Skeletal muscle tissue (tissue), 4 donors: ENCODE results near the gene TFR2. TPM values are rescaled to one million over a fixed set of nuclear protein-coding genes. Genes with fewer than 3 reads are reported as not detected.

Experiments
- H3K27ac ChIP-seq: one replicate; pipeline ENCODE4 v1.7.0; 2013; ENCODE audit warnings: mild to moderate bottlenecking, low read depth, low read length, inconsistent platforms
- H3K27me3 ChIP-seq, 3 donors: one replicate each; pipeline ENCODE4 v1.7.0; 2013; ENCODE audit warnings: low read length in 3 of 3; ENCODE audit not compliant: control insufficient read depth in 3 of 3, insufficient read depth in 3 of 3
- H3K36me3 ChIP-seq, 3 donors: one replicate each; pipeline ENCODE4 v1.7.0; 2013; ENCODE audit warnings: low read length in 3 of 3; ENCODE audit not compliant: control insufficient read depth in 3 of 3, insufficient read depth in 3 of 3
- H3K4me1 ChIP-seq, 3 donors: one replicate each; pipeline ENCODE4 v1.7.0; 2013; ENCODE audit warnings: low read length in 3 of 3, mild to moderate bottlenecking in 3 of 3; ENCODE audit not compliant: control insufficient read depth in 3 of 3, insufficient read depth in 3 of 3
- H3K4me3 ChIP-seq, 3 donors: one replicate each; pipeline ENCODE4 v1.7.0; 2013; ENCODE audit warnings: low read length in 3 of 3
- H3K9ac ChIP-seq, 3 donors: one replicate each; pipeline ENCODE4 v1.7.0; 2013; ENCODE audit warnings: low read length in 3 of 3, mild to moderate bottlenecking in 3 of 3, moderate library complexity in 2 of 3, low read depth in 1 of 3
- H3K9me3 ChIP-seq, 3 donors: one replicate each; pipeline ENCODE4 v1.7.0; 2013; ENCODE audit warnings: low read length in 3 of 3; ENCODE audit not compliant: control insufficient read depth in 3 of 3
- total RNA-seq: library from RNA; depleted of rRNA; stranded (reverse); fragments of >200 nt; gene quantifications from one replicate; pipeline ENCODE4 v1.2.3, GENCODE V29; 2014
- donor health status: Osteomylitis.

TFR2 gene
- total RNA-seq, 1 donor from 2014 or later, result 1.0 TPM

DNA sequence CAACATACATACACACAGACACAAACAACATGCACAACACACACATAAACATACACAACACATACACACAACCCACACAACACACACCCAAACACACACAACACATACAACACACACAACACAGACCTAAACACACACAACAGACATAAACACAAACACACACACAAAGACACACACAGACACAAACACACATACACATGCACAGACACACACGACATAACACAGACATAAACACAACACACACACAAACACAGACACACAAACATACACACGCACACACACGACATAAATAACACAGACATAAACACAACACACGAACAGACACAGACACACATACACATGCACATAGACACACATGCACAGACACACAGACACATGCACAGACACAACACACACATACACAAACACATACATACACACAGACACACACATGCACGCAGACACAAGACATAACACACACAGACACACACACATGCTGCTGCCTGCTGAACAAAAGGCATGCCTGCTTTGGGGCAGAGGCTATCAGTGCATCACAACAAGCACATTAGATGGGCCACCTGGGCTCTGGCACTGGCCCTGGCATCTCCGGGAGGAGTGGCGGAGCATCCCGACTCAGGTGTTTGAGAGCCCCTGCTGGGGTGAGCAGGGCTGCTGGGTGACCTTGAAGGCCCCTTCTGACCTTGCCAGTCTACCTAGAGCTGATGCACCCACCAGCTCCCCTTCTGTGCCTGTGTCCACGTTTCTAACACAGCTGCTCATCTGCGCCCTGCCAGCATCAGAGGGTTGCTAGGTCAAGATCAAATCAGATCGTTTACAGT, 60.7 kb downstream of the TFR2 start:
- peaks cover 0 to 18% (median 17%) of the 10 kb centered on the region in 3 donors for H3K27me3 ChIP-seq
- H3K36me3 ChIP-seq, result peaks cover 61 to 66% (median 65%) of the 10 kb centered on the region in 3 donors

GRCh38 chr7:100578246-100579183, 62.8 kb downstream of the TFR2 start:
- peaks cover 8 to 15% (median 8%) of the 10 kb centered on the region in 3 donors for H3K4me1 ChIP-seq
- no peak overlapping the region for H3K27ac ChIP-seq
- H3K36me3 ChIP-seq, result peaks cover 70 to 75% (median 75%) of the 10 kb centered on the region in 3 donors
- no peak overlapping the region for H3K4me3 ChIP-seq
- no peak overlapping the region for H3K9ac ChIP-seq
- H3K9me3 ChIP-seq, result no peaks in the 10 kb centered on the region
- peaks cover 0 to 28% (median 24%) of the 10 kb centered on the region in 3 donors for H3K27me3 ChIP-seq

More for the DNA sequence above, 60.7 kb downstream of the TFR2 start:
- Histone ChIP-seq H3K9me3 (no peaks in the 10 kb centered on the region), H3K27ac (no peak overlapping the region), H3K4me3 (no peak overlapping the region), H3K4me1 (peaks cover 25 to 34% (median 27%) of the 10 kb centered on the region in 3 donors), H3K9ac (peak overlapping the region in 1 of 3 donors; percentile 8)

- Histone ChIP-seq H3K36me3 (peaks cover 68 to 74% (median 70%) of the 10 kb centered on the region in 3 donors), H3K4me3 (no peak overlapping the region), H3K27me3 (peaks cover 0 to 28% (median 25%) of the 10 kb centered on the region in 3 donors), H3K27ac (no peak overlapping the region), H3K9ac (no peak overlapping the region), H3K4me1 (peaks cover 0 to 7% (median 2%) of the 10 kb centered on the region in 3 donors), H3K9me3 (no peaks in the 10 kb centered on the region)
These were observed 63.8 kb downstream of the TFR2 start for GRCh38 chr7:100577507-100577906.

DNA sequence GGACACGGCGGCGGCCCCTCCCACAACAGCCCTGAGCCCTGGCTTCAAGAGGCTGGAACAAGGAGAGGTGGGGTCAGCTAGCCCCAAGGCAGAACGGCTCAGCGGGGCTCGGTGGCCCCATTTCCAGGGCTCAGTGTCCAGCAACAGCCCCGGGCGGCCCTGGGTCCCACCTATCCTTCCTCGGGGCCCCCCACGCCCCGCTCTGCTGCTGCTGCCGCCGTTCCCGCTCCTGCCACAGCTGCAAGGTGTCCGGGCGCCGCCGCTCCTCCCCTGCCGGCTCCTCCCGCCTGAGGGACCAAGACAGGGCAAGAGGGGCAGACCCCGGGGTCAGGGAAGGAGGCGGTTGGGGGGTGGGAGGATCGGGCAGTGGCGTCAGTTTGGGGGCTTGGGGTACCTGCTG, 64.2 kb downstream of the TFR2 start:
- H3K36me3 ChIP-seq, result peaks cover 64 to 70% (median 70%) of the 10 kb centered on the region in 3 donors
- peaks cover 0 to 28% (median 27%) of the 10 kb centered on the region in 3 donors for H3K27me3 ChIP-seq
- H3K4me1 ChIP-seq, result peaks cover 0 to 3% (median 0%) of the 10 kb centered on the region in 3 donors
- no peak overlapping the region for H3K4me3 ChIP-seq
- H3K27ac ChIP-seq, result no peak overlapping the region
- H3K9me3 ChIP-seq, result no peaks in the 10 kb centered on the region
- no peak overlapping the region for H3K9ac ChIP-seq

DNA sequence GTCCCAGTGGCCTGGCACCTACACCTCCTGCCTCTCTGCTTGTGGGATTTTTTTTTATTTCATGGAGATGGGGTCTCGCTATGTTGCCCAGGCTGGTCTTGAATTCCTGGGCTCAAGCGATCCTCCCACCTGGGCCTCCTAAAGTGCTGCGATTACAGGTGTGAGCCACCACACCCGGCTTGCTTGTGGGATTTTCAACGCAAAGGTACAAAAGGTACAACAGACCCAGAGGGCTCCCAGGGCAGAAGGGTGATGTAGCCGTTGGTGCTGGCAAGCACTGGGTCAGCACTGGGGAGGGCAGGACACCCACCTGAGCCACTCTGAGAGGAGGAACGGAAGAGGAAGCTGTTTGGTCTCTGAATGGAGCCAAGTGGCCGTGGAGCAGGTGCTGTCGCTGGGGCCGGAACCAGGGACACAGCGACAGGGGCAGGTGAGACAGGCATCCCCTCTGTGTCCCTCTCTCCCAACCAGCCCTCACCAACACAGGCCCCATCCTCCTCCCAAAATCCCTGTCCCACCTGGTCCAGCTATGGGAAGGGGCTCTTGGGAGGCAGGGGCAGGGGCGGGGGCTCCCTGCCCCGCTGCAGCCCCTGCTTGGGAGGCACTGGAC, 64.9 kb downstream of the TFR2 start:
- Histone ChIP-seq H3K36me3 (peaks cover 58 to 64% (median 64%) of the 10 kb centered on the region in 3 donors), H3K27me3 (peaks cover 3 to 34% (median 33%) of the 10 kb centered on the region in 3 donors), H3K9ac (no peak overlapping the region), H3K9me3 (no peaks in the 10 kb centered on the region), H3K27ac (no peak overlapping the region), H3K4me3 (no peak overlapping the region), H3K4me1 (no peaks in the 10 kb centered on the region)

DNA sequence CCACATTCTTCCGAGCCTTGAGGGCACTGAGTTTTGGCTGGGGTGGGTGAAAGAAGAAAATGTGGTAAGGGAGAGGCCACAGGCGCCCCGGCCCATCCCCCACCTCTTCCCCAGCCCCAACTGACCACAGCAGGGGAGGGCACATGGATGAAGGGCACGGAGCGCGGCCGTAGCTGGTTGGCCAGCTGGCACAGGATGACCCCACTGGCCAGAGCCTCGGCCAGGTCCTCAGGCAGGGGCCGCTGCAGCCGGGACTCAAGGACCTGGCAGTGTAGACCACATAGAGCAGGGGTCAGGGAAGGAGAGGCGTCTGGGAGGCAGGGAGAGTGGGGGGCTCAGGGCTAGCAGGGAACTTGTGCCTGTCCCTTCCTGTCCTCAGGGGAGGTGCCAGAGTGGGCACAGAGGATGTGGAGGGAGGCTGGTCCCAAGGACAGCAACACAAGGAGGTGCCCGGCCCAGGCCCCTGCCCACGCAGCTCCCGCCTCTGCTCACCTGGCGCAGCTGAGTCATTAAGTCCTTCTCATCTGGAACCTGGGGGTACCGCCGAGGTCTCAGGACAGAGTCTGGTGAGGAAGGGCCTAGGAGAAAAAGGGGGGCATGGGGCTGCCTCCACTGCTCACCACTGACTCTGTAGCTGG, 65.5 kb downstream of the TFR2 start:
- Histone ChIP-seq H3K27me3 (peaks cover 9 to 40% (median 39%) of the 10 kb centered on the region in 3 donors), H3K4me1 (no peaks in the 10 kb centered on the region), H3K36me3 (peaks cover 52 to 58% (median 58%) of the 10 kb centered on the region in 3 donors), H3K27ac (no peak overlapping the region), H3K9me3 (no peaks in the 10 kb centered on the region), H3K4me3 (no peak overlapping the region), H3K9ac (no peak overlapping the region)

GRCh38 chr7:100575206-100575631, 66.1 kb downstream of the TFR2 start:
- Histone ChIP-seq H3K4me1 (peaks cover 1 to 2% (median 1%) of the 10 kb centered on the region in 3 donors), H3K4me3 (no peak overlapping the region), H3K27ac (no peak overlapping the region), H3K36me3 (peaks cover 49 to 52% (median 51%) of the 10 kb centered on the region in 3 donors), H3K27me3 (peaks cover 11 to 43% (median 41%) of the 10 kb centered on the region in 3 donors), H3K9ac (no peak overlapping the region), H3K9me3 (no peaks in the 10 kb centered on the region)

DNA sequence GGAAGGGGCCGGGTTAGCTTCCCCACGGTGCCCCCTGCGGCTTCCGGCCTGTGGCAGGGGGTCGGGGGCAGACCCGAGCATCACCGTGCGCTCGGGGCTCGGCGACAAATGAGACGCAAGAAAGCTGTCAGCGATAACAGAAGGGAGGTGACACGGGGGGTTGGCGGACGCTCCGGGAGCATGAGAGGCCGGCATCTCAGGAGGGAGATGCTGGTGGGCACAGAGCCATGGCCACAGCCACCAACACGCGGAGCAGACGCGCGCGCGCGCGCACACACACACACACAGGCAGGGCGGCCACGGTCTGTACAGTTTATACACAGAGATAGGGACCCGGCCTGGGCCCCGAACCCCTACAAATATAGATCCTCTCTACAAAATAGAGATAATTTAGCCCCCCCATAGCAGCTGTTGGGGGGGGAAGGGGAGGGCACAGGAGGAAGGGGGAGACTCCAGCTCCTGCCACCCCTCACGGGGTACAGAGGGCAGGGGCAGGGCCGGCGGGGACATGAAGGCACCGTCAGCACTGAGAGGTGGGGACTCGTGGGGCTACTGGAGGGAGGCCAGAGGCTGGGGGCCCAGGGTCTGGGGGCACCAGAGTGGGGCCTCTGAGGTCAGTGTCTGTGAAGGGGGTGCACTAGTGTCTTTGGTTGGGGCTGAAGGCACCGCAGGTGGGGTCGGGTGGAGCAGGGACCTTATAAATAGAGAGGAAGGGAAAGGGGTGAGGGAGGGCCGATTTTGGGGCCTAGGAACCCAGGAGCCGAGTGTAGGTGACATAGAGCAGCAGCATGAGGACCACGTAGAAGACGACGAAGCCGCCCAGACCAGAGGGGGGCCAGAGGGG, 66.8 kb downstream of the TFR2 start:
- peaks cover 4 to 7% (median 6%) of the 10 kb centered on the region in 3 donors for H3K4me1 ChIP-seq
- H3K4me3 ChIP-seq, result no peak overlapping the region
- no peaks in the 10 kb centered on the region for H3K9me3 ChIP-seq
- no peak overlapping the region for H3K9ac ChIP-seq
- peaks cover 11 to 43% (median 37%) of the 10 kb centered on the region in 3 donors for H3K27me3 ChIP-seq
- no peak overlapping the region for H3K27ac ChIP-seq
- peaks cover 45% of the 10 kb centered on the region in 3 donors for H3K36me3 ChIP-seq
